Measurements from ENCODE around the gene GPR153. TPM values are rescaled to one million over a fixed set of nuclear protein-coding genes. Genes with fewer than 3 reads are reported as not detected.

The GPR153 gene
- polyA plus RNA-seq, 1 of the 3 experiments (the other 2 are of a cell fraction) = 6.6 TPM

GRCh38 chr1:6205849-6206519 is 54.9 kb downstream of the GPR153 start, which contains the start of gene RNF207:
TSS of gene RNF207 (plus strand) at chr1:6206119. CDS start at chr1:6206536, 417 bp downstream.
- DNase-seq = no peak
- 87% methylated on average over 51 of the region's 66 CpGs for WGBS (ENCODE audit: low lambda C conversion rate)
- Histone ChIP-seq H3K4me1 (ENCODE audit: control insufficient read depth in 1 of 2, insufficient read depth in 2 of 2, low read depth in 1 of 2, low read length in 1 of 2) (peaks cover 0 to 18% of the 10 kb centered on the region in 2 experiments; a peak in 1 of 4 replicates), H2AFZ (ENCODE audit: low read depth) (no peak within 1 kb of the TSS), H3K27ac (ENCODE audit: low read depth in 2 of 2, low read length in 1 of 2) (no peak within 1 kb of the TSS), H3K9me2 (no peaks in the 10 kb centered on the region), H3K9me3 (no peaks in the 10 kb centered on the region), H3K27me3 (ENCODE audit: insufficient read depth) (no peaks in the 10 kb centered on the region), H3K79me2 (ENCODE audit: insufficient read depth) (no peaks in the 10 kb centered on the region), H3F3A (replicated peaks; ENCODE audit: insufficient read depth) (no peaks in the 10 kb centered on the region), H3K36me3 (replicated peaks in 1 of 2; ENCODE audit: control insufficient read depth in 1 of 2, insufficient read depth in 2 of 2, low read length in 1 of 2) (no peaks in the 10 kb centered on the region), H3K9ac (no peak within 1 kb of the TSS), H3K4me3 (ENCODE audit: low read depth in 2 of 2, low read length in 1 of 2) (no peak within 1 kb of the TSS; a peak in 1 of 4 replicates), H3K4me2 (no peak within 1 kb of the TSS), H4K20me1 (ENCODE audit: insufficient read depth) (no peaks in the 10 kb centered on the region)
- ChIA-PET CTCF (interaction anchor here (0.6 to 5.1 kb wide), 7 partner anchors 7 to 232 kb away, joined by 3 to 43 read pairs (median 5); partner anchors contain the start of gene RPL22), POLR2A (interaction anchor here (0.7 kb wide), 1 partner anchor 363 kb away, joined by 3 read pairs; no protein-coding TSS in a partner anchor)
- TF ChIP-seq MEF2A (IDR thresholded peaks at IDR 0.05; ENCODE audit: borderline replicate concordance, low read depth) = no peak
- TF ChIP-seq REST (IDR thresholded peaks at IDR 0.05; ENCODE audit: low read depth, low read length) = no peak
- no peak for TF ChIP-seq YY1 (IDR thresholded peaks at IDR 0.05; ENCODE audit: low read depth)
- no peak for TF ChIP-seq USF1 (IDR thresholded peaks at IDR 0.05; ENCODE audit: borderline replicate concordance, low read depth)
- TF ChIP-seq RXRA (IDR thresholded peaks at IDR 0.05; ENCODE audit: borderline replicate concordance, low read depth) = no peak
- no peak for TF ChIP-seq RFX5 (IDR thresholded peaks at IDR 0.05; ENCODE audit: low read length)
- TF ChIP-seq TCF12 (IDR thresholded peaks at IDR 0.05) = no peak
- no peak for TF ChIP-seq RAD21 (IDR thresholded peaks at IDR 0.05; ENCODE audit: low read length)

- DNase-seq = no peak
- H3K79me2 ChIP-seq (ENCODE audit: insufficient read depth) = peaks cover 27% of the 10 kb centered on the region
- H3K27ac ChIP-seq (ENCODE audit: low read depth in 2 of 2, low read length in 1 of 2) = no peak overlapping the region
- H3F3A ChIP-seq (replicated peaks; ENCODE audit: insufficient read depth) = peaks cover 5% of the 10 kb centered on the region
- H3K36me3 ChIP-seq (replicated peaks in 1 of 2; ENCODE audit: control insufficient read depth in 1 of 2, insufficient read depth in 2 of 2, low read length in 1 of 2) = peaks cover 2 to 3% of the 10 kb centered on the region in 2 experiments
- POLR2A ChIA-PET = no interaction called here
- WGBS (ENCODE audit: low lambda C conversion rate) = 85% methylated on average over 7 of the region's 7 CpGs
- H3K9ac ChIP-seq = no peak overlapping the region
- no peaks in the 10 kb centered on the region for H3K9me3 ChIP-seq
- H3K4me1 ChIP-seq (ENCODE audit: control insufficient read depth in 1 of 2, insufficient read depth in 2 of 2, low read depth in 1 of 2, low read length in 1 of 2) = peaks cover 8 to 17% of the 10 kb centered on the region in 2 experiments; a peak in 3 of 4 replicates
- H3K27me3 ChIP-seq (ENCODE audit: insufficient read depth) = no peaks in the 10 kb centered on the region
- no peaks in the 10 kb centered on the region for H3K9me2 ChIP-seq
- no peak overlapping the region for H3K4me2 ChIP-seq
- CTCF ChIA-PET = interaction anchor here (1.1 to 1.5 kb wide), 3 partner anchors 17 to 209 kb away, joined by 3 to 4 read pairs (median 3); no protein-coding TSS in a partner anchor
- no peak overlapping the region for H3K4me3 ChIP-seq (ENCODE audit: low read depth in 2 of 2, low read length in 1 of 2)
- H4K20me1 ChIP-seq (ENCODE audit: insufficient read depth) = peaks cover 18% of the 10 kb centered on the region
- H2AFZ ChIP-seq (ENCODE audit: low read depth) = no peak overlapping the region
- TF ChIP-seq CTCF (IDR thresholded peaks at IDR 0.05) (no peak), ELF1 (IDR thresholded peaks at IDR 0.05) (no peak), FOSL2 (IDR thresholded peaks at IDR 0.05; ENCODE audit: borderline replicate concordance, low read depth) (no peak), RFX5 (IDR thresholded peaks at IDR 0.05; ENCODE audit: low read length) (no peak), TCF12 (IDR thresholded peaks at IDR 0.05) (no peak), JUND (IDR thresholded peaks at IDR 0.05) (no peak), GABPA (IDR thresholded peaks at IDR 0.05; ENCODE audit: low read depth) (no peak), SIN3A (IDR thresholded peaks at IDR 0.05; ENCODE audit: borderline replicate concordance, low read depth, low read length) (no peak), REST (IDR thresholded peaks at IDR 0.05; ENCODE audit: low read depth, low read length) (no peak), NRF1 (IDR thresholded peaks at IDR 0.05; ENCODE audit: low read depth, low read length) (no peak), NFIC (IDR thresholded peaks at IDR 0.05; ENCODE audit: borderline replicate concordance) (no peak), FOXJ3 (CRISPR knock-in tag; IDR thresholded peaks at IDR 0.05) (no peak), RCOR1 (IDR thresholded peaks at IDR 0.05; ENCODE audit: low read length) (no peak)
Observed at GRCh38 chr1:6202256-6202655, 58.6 kb downstream of the GPR153 start.

All from SK-N-SH (cell line).